Fibroblast of gingiva (primary cell): ENCODE measurements around the gene CTDP1.
A peak's percentile ranks its signal among the peaks of the same experiment; 100 is the strongest.

ENCODE experiments used
- DNase-seq: peaks from one replicate; pipeline ENCODE4 v3.0.0-alpha.2; 2011; ENCODE audit warnings: low read depth

The CTDP1 gene

GRCh38 chr18:79679552-79680099, at the start of gene CTDP1:
TSS of gene CTDP1 (plus strand) at chr18:79679803. CDS start at chr18:79679948, 145 bp downstream.
- DNase-seq, result peak; percentile 93

- DNase-seq, result no peak
Measured at GRCh38 chr18:79630281-79631095, 49.1 kb upstream of the CTDP1 start.

GRCh38 chr18:79631096-79631507, 48.5 kb upstream of the CTDP1 start:
- no peak for DNase-seq

- no peak for DNase-seq
Measured at GRCh38 chr18:79631761-79632446, 47.7 kb upstream of the CTDP1 start.

GRCh38 chr18:79632765-79633164, 46.8 kb upstream of the CTDP1 start:
- DNase-seq, result no peak

- no peak for DNase-seq
Measured at GRCh38 chr18:79634186-79634585, 45.4 kb upstream of the CTDP1 start.

- DNase-seq, result no peak
Measured at GRCh38 chr18:79634593-79635426, 44.8 kb upstream of the CTDP1 start.

GRCh38 chr18:79635427-79635726, 44.2 kb upstream of the CTDP1 start:
- DNase-seq, result no peak

- DNase-seq, result no peak
Measured at GRCh38 chr18:79637181-79637920, 42.3 kb upstream of the CTDP1 start.

- DNase-seq, result no peak
Measured at GRCh38 chr18:79637921-79638909, 41.4 kb upstream of the CTDP1 start.

GRCh38 chr18:79639072-79639829, 40.4 kb upstream of the CTDP1 start:
- no peak for DNase-seq

GRCh38 chr18:79640064-79640672, 39.4 kb upstream of the CTDP1 start:
- no peak for DNase-seq

- DNase-seq, result no peak
Measured at GRCh38 chr18:79640875-79641274, 38.7 kb upstream of the CTDP1 start.

- no peak for DNase-seq
Measured at GRCh38 chr18:79641722-79642497, 37.7 kb upstream of the CTDP1 start.

GRCh38 chr18:79642626-79643025, 37.0 kb upstream of the CTDP1 start:
- peak; percentile 52 for DNase-seq

GRCh38 chr18:79643054-79643984, 36.3 kb upstream of the CTDP1 start:
- no peak for DNase-seq

- peak; percentile 24 for DNase-seq
Measured at GRCh38 chr18:79644006-79644665, 35.5 kb upstream of the CTDP1 start.
